Activated T-cell treated with anti-CD3 and anti-CD28 coated beads for 4 hours (primary cell): ENCODE data around the gene CCSER1.
"Not testable (repeated sequence)": the region's sequence is repeated elsewhere in the genome, so short reads cannot be mapped to it uniquely, and the experiment has no call there.

ENCODE experiments used
- DNase-seq: peaks from one replicate; pipeline ENCODE4 v3.0.0-alpha.2; 2020

CCSER1 gene

GRCh38 chr4:90852237-90852636 lies 725.0 kb downstream of the CCSER1 start:
- no peak for DNase-seq

GRCh38 chr4:90855111-90855510 lies 727.9 kb downstream of the CCSER1 start:
- DNase-seq = no peak

- DNase-seq = no peak
Measured at GRCh38 chr4:90857081-90857820, 730.1 kb downstream of the CCSER1 start.

GRCh38 chr4:90875791-90876190 lies 748.6 kb downstream of the CCSER1 start:
- no peak for DNase-seq

GRCh38 chr4:90876296-90876695 lies 749.1 kb downstream of the CCSER1 start:
- no peak for DNase-seq

- no peak for DNase-seq
Measured at GRCh38 chr4:90883519-90883918, 756.3 kb downstream of the CCSER1 start.

GRCh38 chr4:90888571-90888970 lies 761.4 kb downstream of the CCSER1 start:
- DNase-seq = no peak

GRCh38 chr4:90889171-90889570 lies 762.0 kb downstream of the CCSER1 start:
- DNase-seq = no peak

- not testable (repeated sequence) for DNase-seq
Measured at GRCh38 chr4:90903413-90903812, 776.2 kb downstream of the CCSER1 start.

GRCh38 chr4:90904021-90904420 lies 776.8 kb downstream of the CCSER1 start:
- DNase-seq = no peak

GRCh38 chr4:90906239-90906638 lies 779.0 kb downstream of the CCSER1 start:
- DNase-seq = no peak

- not testable (repeated sequence) for DNase-seq
Measured at GRCh38 chr4:90911724-90912434, 784.7 kb downstream of the CCSER1 start.

GRCh38 chr4:90922174-90922573 lies 795.0 kb downstream of the CCSER1 start:
- DNase-seq = no peak

GRCh38 chr4:90926957-90927356 lies 799.8 kb downstream of the CCSER1 start:
- no peak for DNase-seq

- no peak for DNase-seq
Measured at GRCh38 chr4:90943311-90943710, 816.1 kb downstream of the CCSER1 start.

GRCh38 chr4:90946945-90947344 lies 819.8 kb downstream of the CCSER1 start:
- DNase-seq = no peak

GRCh38 chr4:90950385-90950841 lies 823.2 kb downstream of the CCSER1 start:
- no peak for DNase-seq

- DNase-seq = no peak
Measured at GRCh38 chr4:90951037-90951436, 823.8 kb downstream of the CCSER1 start.

GRCh38 chr4:90958256-90958895 lies 831.2 kb downstream of the CCSER1 start:
- DNase-seq = no peak

- DNase-seq = no peak
Measured at GRCh38 chr4:90960433-90960832, 833.2 kb downstream of the CCSER1 start.

GRCh38 chr4:90960840-90961239 lies 833.6 kb downstream of the CCSER1 start:
- no peak for DNase-seq

GRCh38 chr4:90970021-90970420 lies 842.8 kb downstream of the CCSER1 start:
- no peak for DNase-seq

- no peak for DNase-seq
Measured at GRCh38 chr4:90977726-90978125, 850.5 kb downstream of the CCSER1 start.

- DNase-seq = no peak
Measured at GRCh38 chr4:90979556-90979955, 852.4 kb downstream of the CCSER1 start.
